ENCODE measurements around the gene SLC40A1.

Gene SLC40A1

GRCh38 chr2:189566046-189566445 lies 14.5 kb downstream of the SLC40A1 start:
- DNase-seq: no peak

GRCh38 chr2:189561371-189562038 lies 19.1 kb downstream of the SLC40A1 start:
- DNase-seq: no peak

- DNase-seq: no peak
Observed at GRCh38 chr2:189560273-189560586, 20.4 kb downstream of the SLC40A1 start.

GRCh38 chr2:189559579-189560272 lies 20.9 kb downstream of the SLC40A1 start:
- no peak for DNase-seq

GRCh38 chr2:189558516-189559272 lies 21.9 kb downstream of the SLC40A1 start:
- DNase-seq: no peak

- no peak for DNase-seq
Observed at GRCh38 chr2:189557373-189557772, 23.2 kb downstream of the SLC40A1 start.

GRCh38 chr2:189556526-189556925 lies 24.1 kb downstream of the SLC40A1 start:
- DNase-seq: no peak

GRCh38 chr2:189555232-189555631 lies 25.4 kb downstream of the SLC40A1 start:
- DNase-seq: no peak

GRCh38 chr2:189553504-189554088 lies 27.0 kb downstream of the SLC40A1 start:
- DNase-seq: no peak

GRCh38 chr2:189552991-189553404 lies 27.6 kb downstream of the SLC40A1 start:
- DNase-seq: no peak

GRCh38 chr2:189552334-189552990 lies 28.1 kb downstream of the SLC40A1 start:
- no peak for DNase-seq

GRCh38 chr2:189551808-189552207 lies 28.8 kb downstream of the SLC40A1 start:
- no peak for DNase-seq

GRCh38 chr2:189549449-189549832 lies 31.1 kb downstream of the SLC40A1 start:
- DNase-seq: no peak

GRCh38 chr2:189548666-189549448 lies 31.7 kb downstream of the SLC40A1 start:
- DNase-seq: no peak

- DNase-seq: no peak
Observed at GRCh38 chr2:189545418-189545817, 35.2 kb downstream of the SLC40A1 start.

- DNase-seq: no peak
Observed at GRCh38 chr2:189544318-189545042, 36.1 kb downstream of the SLC40A1 start.

GRCh38 chr2:189543367-189543766 lies 37.2 kb downstream of the SLC40A1 start:
- DNase-seq: no peak

- no peak for DNase-seq
Observed at GRCh38 chr2:189542145-189542882, 38.3 kb downstream of the SLC40A1 start.

GRCh38 chr2:189541591-189541990 lies 39.0 kb downstream of the SLC40A1 start:
- DNase-seq: no peak

- DNase-seq: no peak
Observed at GRCh38 chr2:189540551-189540950, 40.0 kb downstream of the SLC40A1 start.

GRCh38 chr2:189538402-189538801 lies 42.2 kb downstream of the SLC40A1 start:
- no peak for DNase-seq
